Tongue (tissue), 2 donors: ENCODE data around the gene SULT1B1. TPM values are rescaled to one million over a fixed set of nuclear protein-coding genes. Genes with fewer than 3 reads are reported as not detected.

Experiments
- DNase-seq: peaks from one replicate; pipeline ENCODE4 v3.0.0-alpha.2; 2015
- total RNA-seq: library from RNA; depleted of rRNA; stranded (reverse); fragments of >200 nt; gene quantifications from one replicate; pipeline ENCODE4 v1.2.3, GENCODE V29; 2014

The SULT1B1 gene
- total RNA-seq, 1 donor from 2014 or later = 0.72 TPM

GRCh38 chr4:69749771-69750170 is 10.6 kb downstream of the SULT1B1 start:
- no peak for DNase-seq

- no peak for DNase-seq
These were observed 12.2 kb downstream of the SULT1B1 start for GRCh38 chr4:69748173-69748572.

- no peak for DNase-seq
These were observed 16.3 kb downstream of the SULT1B1 start for GRCh38 chr4:69744157-69744478.

DNA sequence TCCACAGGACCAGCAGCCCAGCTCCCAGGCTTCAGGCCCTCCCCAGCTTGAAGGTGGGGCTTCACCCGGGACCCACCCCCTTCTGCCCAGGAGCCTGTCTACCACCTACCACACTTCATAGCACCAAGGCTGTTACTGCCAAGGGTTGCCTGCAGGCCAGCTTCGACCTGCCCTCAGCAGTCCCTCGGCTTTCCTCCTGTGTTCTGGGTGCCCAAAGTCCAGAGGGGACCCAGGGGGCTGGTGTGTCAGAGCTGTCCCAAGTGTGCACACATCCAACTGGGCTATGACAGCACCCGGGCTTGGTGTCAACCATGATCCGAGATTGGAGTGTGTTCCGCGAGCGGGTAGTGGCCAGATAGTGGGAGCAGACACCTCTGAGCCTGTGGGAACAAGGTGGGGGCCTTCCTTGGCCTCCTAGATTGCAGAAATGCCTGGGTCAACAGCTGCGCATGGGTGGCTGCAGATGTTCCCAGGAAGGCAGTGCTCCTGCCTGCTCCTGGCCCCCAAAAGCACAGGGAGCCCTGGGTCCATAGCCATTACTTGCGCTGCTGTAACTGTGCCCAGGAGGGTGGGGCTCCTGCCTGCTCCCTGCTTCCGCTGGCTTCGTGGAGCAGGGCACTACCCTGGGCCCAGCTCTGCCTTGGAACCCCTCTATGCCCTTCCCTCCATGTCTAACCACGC is 16.8 kb downstream of the SULT1B1 start:
- no peak for DNase-seq

DNA sequence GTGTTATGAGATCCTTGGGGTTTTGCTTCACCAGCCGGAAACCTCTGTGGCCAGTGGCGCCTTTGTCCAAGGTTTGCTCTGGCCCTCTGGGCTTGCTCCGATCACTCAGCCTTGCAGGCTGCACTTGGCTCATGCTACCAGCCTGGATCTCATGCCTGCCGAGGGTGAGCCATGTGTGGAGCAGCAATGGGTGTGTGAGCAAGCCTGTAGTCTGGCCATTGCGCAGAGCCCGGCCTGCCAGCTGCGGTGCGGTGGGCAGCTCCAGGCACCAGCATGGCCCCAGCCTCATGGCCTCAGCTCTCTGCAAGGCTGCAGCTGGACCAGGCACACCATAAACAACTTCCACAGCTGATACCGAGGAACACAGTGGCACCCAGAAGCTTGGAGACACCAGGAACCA is 17.8 kb downstream of the SULT1B1 start:
- DNase-seq = no peak

DNA sequence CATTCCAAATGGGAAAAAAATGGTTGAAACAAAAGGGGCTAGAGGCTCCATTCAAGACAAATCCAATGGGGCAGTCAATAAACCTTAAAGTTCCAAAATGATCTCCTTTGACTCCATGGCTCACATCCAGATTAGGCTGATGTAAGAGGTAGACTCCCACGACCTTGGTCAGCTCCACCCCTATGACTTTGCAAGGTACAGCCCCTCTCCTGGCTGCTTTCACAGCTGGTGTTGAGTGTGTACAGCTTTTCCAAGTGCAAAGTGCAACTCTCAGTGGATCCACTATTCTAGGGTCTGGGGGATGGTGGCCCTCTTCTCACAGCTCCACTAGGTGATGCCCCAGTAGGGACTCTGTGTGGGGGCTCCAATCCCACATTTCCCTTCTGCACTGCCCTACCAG is 21.5 kb downstream of the SULT1B1 start:
- no peak for DNase-seq

- no peak for DNase-seq
These were observed 25.3 kb downstream of the SULT1B1 start for GRCh38 chr4:69735119-69735518.

DNA sequence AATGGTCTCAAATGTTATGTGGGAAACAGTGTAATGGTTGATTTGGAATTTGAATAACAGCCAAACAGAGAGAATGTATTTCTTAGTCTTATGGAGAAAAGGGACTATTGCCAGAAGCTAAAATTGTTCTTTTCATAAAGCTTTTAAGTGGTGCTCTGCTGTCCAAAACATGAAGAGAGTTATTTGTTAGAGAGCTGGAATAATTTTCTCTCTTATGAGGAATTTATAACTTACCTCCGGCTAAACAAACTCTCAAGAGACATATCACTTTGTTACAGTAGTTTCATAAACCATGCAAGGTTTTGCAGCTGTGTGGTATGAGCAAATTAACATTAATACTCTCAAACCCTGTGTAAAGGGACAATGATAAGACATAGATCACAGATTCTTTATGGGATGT is 28.6 kb downstream of the SULT1B1 start:
- DNase-seq = peak; percentile 86

- DNase-seq = peak; percentile 86
These were observed 29.2 kb downstream of the SULT1B1 start for GRCh38 chr4:69731241-69731640.

GRCh38 chr4:69730002-69730401 is 30.4 kb downstream of the SULT1B1 start:
- no peak for DNase-seq

- peak; percentile 24 for DNase-seq
These were observed 32.5 kb downstream of the SULT1B1 start for GRCh38 chr4:69727926-69728325.

- DNase-seq = no peak
These were observed 33.0 kb downstream of the SULT1B1 start for GRCh38 chr4:69727426-69727825.

GRCh38 chr4:69726971-69727370 is 33.4 kb downstream of the SULT1B1 start:
- no peak for DNase-seq

DNA sequence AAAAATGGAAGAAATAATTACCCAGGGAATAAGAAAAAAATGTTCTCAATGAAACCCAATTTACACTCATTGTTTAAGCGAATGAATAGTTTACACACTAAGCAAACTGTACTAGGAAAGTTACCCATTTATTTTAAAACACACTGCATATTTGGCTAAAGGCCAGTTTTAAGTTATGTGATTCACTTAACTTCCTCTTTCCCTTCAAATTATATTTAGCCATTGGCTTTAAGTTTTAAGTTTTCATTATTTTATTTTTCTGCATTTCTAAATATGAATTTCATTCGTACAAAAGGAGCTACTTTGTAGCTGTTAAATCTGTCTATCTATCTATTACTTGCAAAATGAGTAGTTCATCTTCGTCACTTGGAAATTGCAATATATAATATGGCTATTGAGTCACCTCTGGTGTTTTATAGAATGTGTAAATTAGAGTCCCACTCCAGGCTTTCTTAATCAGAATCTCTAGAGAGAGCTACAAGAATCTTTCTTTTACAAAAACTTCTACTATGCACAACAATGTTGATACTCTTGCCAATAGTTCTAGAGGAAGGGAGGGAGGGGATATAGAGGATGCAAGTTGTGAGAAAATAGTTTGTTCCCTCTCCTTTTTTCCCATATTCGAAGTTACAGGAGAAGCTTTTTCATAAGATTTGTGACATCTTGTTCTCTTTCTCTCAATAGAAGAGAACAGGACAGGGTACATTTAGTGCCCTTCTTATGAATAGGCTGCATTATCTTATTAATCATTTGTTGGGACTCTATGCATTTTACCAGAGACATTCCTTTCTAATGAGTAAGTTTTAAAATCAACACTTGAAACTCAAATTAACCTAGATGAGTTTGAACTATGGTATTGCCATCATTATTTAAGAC is 41.8 kb downstream of the SULT1B1 start:
- DNase-seq = no peak

DNA sequence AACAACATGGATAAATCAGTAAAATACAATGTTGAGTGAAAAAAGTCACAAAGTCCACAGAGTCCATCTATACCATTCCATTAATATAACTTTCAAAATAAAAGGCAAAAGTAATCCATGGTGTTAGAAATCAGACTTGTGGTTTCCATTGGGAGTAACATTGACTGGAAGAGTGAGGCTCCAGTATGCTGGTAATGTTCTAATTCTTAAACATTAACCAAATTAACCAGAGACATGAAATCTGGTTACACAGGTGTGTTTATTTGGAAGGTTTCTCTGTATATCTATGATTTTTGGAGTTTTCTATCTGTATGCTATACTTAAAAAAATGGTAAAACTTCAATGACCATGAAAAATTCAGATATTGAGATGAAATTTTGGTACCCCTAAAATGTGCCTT is 42.6 kb downstream of the SULT1B1 start:
- no peak for DNase-seq

- no peak for DNase-seq
These were observed 43.8 kb downstream of the SULT1B1 start for GRCh38 chr4:69716654-69717053.

GRCh38 chr4:69714086-69714485 is 46.3 kb downstream of the SULT1B1 start:
- DNase-seq = no peak

DNA sequence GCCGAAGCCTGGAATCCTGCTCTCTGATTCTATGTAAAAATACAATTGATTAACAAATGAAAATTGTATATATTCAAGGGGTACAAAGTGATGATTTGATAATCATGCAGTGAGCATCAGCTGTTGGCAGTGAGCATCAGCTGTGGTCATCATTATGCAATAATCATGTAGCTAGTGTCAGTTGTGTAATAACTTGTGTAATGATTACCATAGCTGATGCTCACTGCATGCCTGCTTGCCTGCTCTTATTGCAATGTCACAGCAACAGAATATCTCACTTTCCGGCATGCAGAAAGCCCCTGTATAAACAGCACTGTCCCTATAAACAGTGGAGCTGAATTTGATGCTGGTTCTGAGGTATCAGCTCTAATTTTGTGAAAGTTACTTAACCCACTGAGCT is 46.8 kb downstream of the SULT1B1 start:
- no peak for DNase-seq

DNA sequence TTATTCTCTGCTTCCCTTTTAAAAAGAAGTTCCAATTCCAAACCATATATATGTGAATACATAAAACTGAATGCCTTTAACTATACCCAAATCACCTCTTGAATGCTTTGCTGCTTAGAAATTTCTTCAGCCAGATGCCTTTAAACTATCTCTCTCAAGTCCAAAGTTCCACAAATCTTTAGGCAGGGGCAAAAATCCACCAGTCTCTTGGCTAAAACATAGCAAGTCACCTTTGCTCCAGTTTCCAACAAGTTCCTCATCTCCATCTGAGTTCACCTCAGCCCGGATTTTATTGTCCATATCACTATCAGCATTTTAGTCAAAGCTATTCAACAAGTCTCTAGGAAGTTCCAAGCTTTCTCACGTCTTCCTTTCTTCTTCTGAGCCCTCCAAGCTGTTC is 49.8 kb downstream of the SULT1B1 start:
- no peak for DNase-seq

GRCh38 chr4:69708211-69708610 is 52.2 kb downstream of the SULT1B1 start:
- DNase-seq = no peak

GRCh38 chr4:69707807-69708206 is 52.6 kb downstream of the SULT1B1 start:
- peak; percentile 33 for DNase-seq

GRCh38 chr4:69702201-69702600 is 58.2 kb downstream of the SULT1B1 start:
- DNase-seq = no peak

- DNase-seq = no peak
These were observed 58.7 kb downstream of the SULT1B1 start for GRCh38 chr4:69701696-69702095.
